Neutrophil (primary cell): ENCODE data around the gene RBMX.
"Not testable (repeated sequence)": the region's sequence is repeated elsewhere in the genome, so short reads cannot be mapped to it uniquely, and the experiment has no call there.

Source experiments
- H3K27ac ChIP-seq: fragments of 200-600 bp; sonication (generic); 2 replicates; pipeline ENCODE4 v1.5.1; 2016; ENCODE audit warnings: mild to moderate bottlenecking, moderate library complexity
- H3K27me3 ChIP-seq: fragments of 200-600 bp; sonication (generic); 2 replicates; pipeline ENCODE4 v1.6.0; 2016; ENCODE audit warnings: mild to moderate bottlenecking
- H3K36me3 ChIP-seq: fragments of 200-600 bp; sonication (generic); 2 replicates; pipeline ENCODE4 v1.5.1; 2017
- H3K4me1 ChIP-seq, 2 experiments: fragments of 200-600 bp in 1 of 2; sonication (generic) in 1 of 2; 1 replicate in 1 of 2; 2 replicates in 1 of 2; pipeline versions ENCODE4 v1.5.1 to v1.6.1; 2013 to 2016; ENCODE audit warnings: low read depth in 1 of 2, low read length in 1 of 2, mild to moderate bottlenecking in 1 of 2, moderate library complexity in 1 of 2; ENCODE audit not compliant: control insufficient read depth in 1 of 2, insufficient read depth in 1 of 2
- H3K4me3 ChIP-seq, 2 experiments: fragments of 200-600 bp in 1 of 2; sonication (generic) in 1 of 2; 1 replicate in 1 of 2; 2 replicates in 1 of 2; pipeline ENCODE4 v1.5.1; 2013 to 2016; ENCODE audit warnings: low read depth in 1 of 2, low read length in 1 of 2, mild to moderate bottlenecking in 1 of 2, moderate library complexity in 1 of 2
- H3K9me3 ChIP-seq: fragments of 200-600 bp; sonication (generic); 2 replicates; pipeline ENCODE4 v1.5.1; 2016
- CTCF ChIP-seq: fragments of 200-600 bp; sonication (generic); IDR thresholded peaks from 2 replicates; pipeline ENCODE4 v1.5.1; 2016; ENCODE audit warnings: antibody characterized with exemption

Gene RBMX

GRCh38 chrX:136910565-136911035, 30.1 kb upstream of the RBMX start:
- peak overlapping the region; percentile 71 for H3K27ac ChIP-seq

GRCh38 chrX:136909706-136910564, 29.4 kb upstream of the RBMX start:
- TF ChIP-seq CTCF = no peak
- H3K9me3 ChIP-seq = no peaks in the 10 kb centered on the region
- H3K27ac ChIP-seq = peak overlapping the region; percentile 71
- H3K4me1 ChIP-seq = peaks cover 0 to 5% of the 10 kb centered on the region in 2 experiments
- H3K4me3 ChIP-seq = peak overlapping the region; percentile 68 to 77
- no peaks in the 10 kb centered on the region for H3K36me3 ChIP-seq
- H3K27me3 ChIP-seq = no peaks in the 10 kb centered on the region

More at GRCh38 chrX:136910565-136911035, 30.1 kb upstream of the RBMX start:
- no peaks in the 10 kb centered on the region for H3K27me3 ChIP-seq
- H3K4me1 ChIP-seq = peaks cover 0 to 5% of the 10 kb centered on the region in 2 experiments
- TF ChIP-seq CTCF = no peak
- H3K36me3 ChIP-seq = no peaks in the 10 kb centered on the region
- peak overlapping the region in 1 of 2 experiments; percentile 77 for H3K4me3 ChIP-seq
- no peaks in the 10 kb centered on the region for H3K9me3 ChIP-seq

GRCh38 chrX:136909119-136909705, 28.7 kb upstream of the RBMX start:
- TF ChIP-seq CTCF = no peak
- peak overlapping the region; percentile 71 for H3K27ac ChIP-seq
- peaks cover 0 to 5% of the 10 kb centered on the region in 2 experiments for H3K4me1 ChIP-seq
- no peaks in the 10 kb centered on the region for H3K36me3 ChIP-seq
- H3K4me3 ChIP-seq = peak overlapping the region; percentile 68 to 77
- H3K27me3 ChIP-seq = no peaks in the 10 kb centered on the region
- H3K9me3 ChIP-seq = no peaks in the 10 kb centered on the region

- no peaks in the 10 kb centered on the region for H3K36me3 ChIP-seq
- no peak overlapping the region for H3K4me3 ChIP-seq
- no peak overlapping the region for H3K27ac ChIP-seq
- no peaks in the 10 kb centered on the region for H3K9me3 ChIP-seq
- TF ChIP-seq CTCF = no peak
- H3K4me1 ChIP-seq = peaks cover 0 to 5% of the 10 kb centered on the region in 2 experiments
- no peaks in the 10 kb centered on the region for H3K27me3 ChIP-seq
Observed at GRCh38 chrX:136907621-136908020, 27.1 kb upstream of the RBMX start.

GRCh38 chrX:136906921-136907510, 26.5 kb upstream of the RBMX start:
- Histone ChIP-seq H3K27ac (no peak overlapping the region), H3K27me3 (no peaks in the 10 kb centered on the region), H3K36me3 (no peaks in the 10 kb centered on the region), H3K4me3 (no peak overlapping the region), H3K4me1 (peaks cover 0 to 5% of the 10 kb centered on the region in 2 experiments), H3K9me3 (no peaks in the 10 kb centered on the region)
- TF ChIP-seq CTCF = no peak

GRCh38 chrX:136904067-136904466, 23.5 kb upstream of the RBMX start:
- H3K27ac ChIP-seq, H3K27me3 ChIP-seq, H3K4me1 ChIP-seq, H3K9me3 ChIP-seq, H3K36me3 ChIP-seq, H3K4me3 ChIP-seq: not testable (repeated sequence)

- H3K4me3 ChIP-seq, H3K27ac ChIP-seq: not testable (repeated sequence)
Observed at GRCh38 chrX:136900071-136900470, 19.5 kb upstream of the RBMX start.

More at GRCh38 chrX:136900071-136900470, 19.5 kb upstream of the RBMX start:
- H3K36me3 ChIP-seq, H3K4me1 ChIP-seq, H3K27me3 ChIP-seq, H3K9me3 ChIP-seq: not testable (repeated sequence)
